Measurements from ENCODE around the gene JMJD1C.

JMJD1C gene

GRCh38 chr10:63318491-63318890 is 147.3 kb downstream of the JMJD1C start:
- no peak overlapping the region for H3K4me2 ChIP-seq (ENCODE audit: low read depth, low read length, poor library complexity, severe bottlenecking)
- H3K4me3 ChIP-seq (ENCODE audit: insufficient read depth, low read length, poor library complexity, severe bottlenecking): no peak overlapping the region
- no peaks in the 10 kb centered on the region for H3K79me2 ChIP-seq (ENCODE audit: insufficient read depth, low read length)
- H3K9ac ChIP-seq (ENCODE audit: low read length): no peak overlapping the region
- H3K36me3 ChIP-seq (ENCODE audit: low read length): 0 out of 2 replicates have a peak, but pooled peaks cover 2% of the 10 kb centered on the region
- TF ChIP-seq EZH2phosphoT487 (conservative IDR thresholded peaks at IDR 0.05; ENCODE audit: low read length): no peak
- TF ChIP-seq, protein P1, sequence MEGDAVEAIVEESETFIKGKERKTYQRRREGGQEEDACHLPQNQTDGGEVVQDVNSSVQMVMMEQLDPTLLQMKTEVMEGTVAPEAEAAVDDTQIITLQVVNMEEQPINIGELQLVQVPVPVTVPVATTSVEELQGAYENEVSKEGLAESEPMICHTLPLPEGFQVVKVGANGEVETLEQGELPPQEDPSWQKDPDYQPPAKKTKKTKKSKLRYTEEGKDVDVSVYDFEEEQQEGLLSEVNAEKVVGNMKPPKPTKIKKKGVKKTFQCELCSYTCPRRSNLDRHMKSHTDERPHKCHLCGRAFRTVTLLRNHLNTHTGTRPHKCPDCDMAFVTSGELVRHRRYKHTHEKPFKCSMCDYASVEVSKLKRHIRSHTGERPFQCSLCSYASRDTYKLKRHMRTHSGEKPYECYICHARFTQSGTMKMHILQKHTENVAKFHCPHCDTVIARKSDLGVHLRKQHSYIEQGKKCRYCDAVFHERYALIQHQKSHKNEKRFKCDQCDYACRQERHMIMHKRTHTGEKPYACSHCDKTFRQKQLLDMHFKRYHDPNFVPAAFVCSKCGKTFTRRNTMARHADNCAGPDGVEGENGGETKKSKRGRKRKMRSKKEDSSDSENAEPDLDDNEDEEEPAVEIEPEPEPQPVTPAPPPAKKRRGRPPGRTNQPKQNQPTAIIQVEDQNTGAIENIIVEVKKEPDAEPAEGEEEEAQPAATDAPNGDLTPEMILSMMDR (IDR thresholded peaks at IDR 0.05; ENCODE audit: insufficient read depth, low read length, poor library complexity, severe bottlenecking): no peak
- no peaks in the 10 kb centered on the region for H4K20me1 ChIP-seq (ENCODE audit: low read depth, low read length)
- H3K27ac ChIP-seq (ENCODE audit: low read depth, low read length): no peak overlapping the region
- no peaks in the 10 kb centered on the region for H3F3A ChIP-seq (ENCODE audit: insufficient read depth)
- no peaks in the 10 kb centered on the region for H3K9me3 ChIP-seq (ENCODE audit: insufficient read depth, low read length)
- no peaks in the 10 kb centered on the region for H3K27me3 ChIP-seq (ENCODE audit: low read length)
- no peak overlapping the region for H2AFZ ChIP-seq (ENCODE audit: low read depth, low read length, severe bottlenecking)
- H3K9me2 ChIP-seq (replicated peaks; ENCODE audit: insufficient read depth, low read length): no peaks in the 10 kb centered on the region

DNA sequence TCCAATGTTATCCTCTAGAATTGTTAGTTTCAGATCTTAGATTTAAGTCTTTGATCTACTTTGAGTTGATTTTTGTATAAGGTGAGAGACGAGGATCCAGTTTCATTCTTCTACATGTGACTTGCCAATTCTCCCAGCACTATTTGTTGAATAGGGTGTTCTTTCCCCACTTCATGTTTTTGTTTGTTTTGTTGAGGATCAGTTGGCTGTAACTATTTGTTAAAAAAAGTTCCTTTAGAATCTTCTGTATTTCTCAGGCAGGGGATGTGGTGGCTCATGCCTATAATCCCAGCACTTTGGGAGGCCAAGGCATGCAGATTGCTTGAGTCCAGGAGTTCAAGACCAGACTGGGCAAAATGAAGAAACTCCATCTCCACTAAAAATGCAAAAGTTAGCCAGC is 151.8 kb downstream of the JMJD1C start:
- H3K4me3 ChIP-seq (ENCODE audit: insufficient read depth, low read length, poor library complexity, severe bottlenecking): no peak overlapping the region
- no peak overlapping the region for H3K27ac ChIP-seq (ENCODE audit: low read depth, low read length)
- no peak overlapping the region for H2AFZ ChIP-seq (ENCODE audit: low read depth, low read length, severe bottlenecking)
- no peaks in the 10 kb centered on the region for H3K9me2 ChIP-seq (replicated peaks; ENCODE audit: insufficient read depth, low read length)
- H3K27me3 ChIP-seq (ENCODE audit: low read length): no peaks in the 10 kb centered on the region
- no peaks in the 10 kb centered on the region for H3K36me3 ChIP-seq (ENCODE audit: low read length)
- H4K20me1 ChIP-seq (ENCODE audit: low read depth, low read length): no peaks in the 10 kb centered on the region
- no peaks in the 10 kb centered on the region; the same call in 1 of the 2 replicates for H3K79me2 ChIP-seq (ENCODE audit: insufficient read depth, low read length)
- H3K4me2 ChIP-seq (ENCODE audit: low read depth, low read length, poor library complexity, severe bottlenecking): no peak overlapping the region
- TF ChIP-seq, protein P1 (IDR thresholded peaks at IDR 0.05; ENCODE audit: insufficient read depth, low read length, poor library complexity, severe bottlenecking): no peak
- TF ChIP-seq EZH2phosphoT487 (conservative IDR thresholded peaks at IDR 0.05; ENCODE audit: low read length): no peak
- H3K9ac ChIP-seq (ENCODE audit: low read length): no peak overlapping the region
- no peaks in the 10 kb centered on the region; the same call in 1 of the 2 replicates for H3F3A ChIP-seq (ENCODE audit: insufficient read depth)
- no peaks in the 10 kb centered on the region for H3K9me3 ChIP-seq (ENCODE audit: insufficient read depth, low read length)

DNA sequence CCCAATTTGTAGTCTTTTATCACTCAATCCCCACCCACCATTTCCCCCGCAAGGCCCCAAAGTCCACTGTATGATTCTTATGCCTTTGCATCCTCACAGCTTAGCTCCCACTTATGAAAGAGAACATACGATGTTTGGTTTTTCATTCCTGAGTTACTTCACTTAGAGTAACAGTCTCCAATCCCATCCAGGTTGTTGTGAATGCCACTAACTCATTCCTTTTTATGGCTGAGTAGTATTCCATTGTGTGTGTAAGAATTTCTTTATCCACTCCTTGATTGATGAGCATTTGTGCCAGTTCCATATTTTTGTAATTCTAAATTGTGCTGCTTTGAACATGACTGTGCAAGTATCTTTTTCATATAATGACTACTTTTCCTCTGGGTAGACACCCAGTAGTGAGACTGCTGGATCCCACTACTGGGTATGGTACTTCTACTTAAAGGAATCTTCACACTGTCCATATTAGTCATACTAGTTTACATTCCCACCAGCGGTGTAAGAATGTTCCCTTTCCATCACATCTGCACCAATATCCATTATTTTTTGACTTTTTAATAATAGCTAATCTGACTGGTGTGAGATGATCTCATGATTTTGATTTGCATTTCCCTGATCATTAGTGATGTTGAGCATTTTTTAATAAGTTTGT is 152.6 kb downstream of the JMJD1C start:
- Histone ChIP-seq H3K27me3 (ENCODE audit: low read length) (no peaks in the 10 kb centered on the region), H3K9me3 (ENCODE audit: insufficient read depth, low read length) (no peaks in the 10 kb centered on the region), H3K4me3 (ENCODE audit: insufficient read depth, low read length, poor library complexity, severe bottlenecking) (no peak overlapping the region), H2AFZ (ENCODE audit: low read depth, low read length, severe bottlenecking) (no peak overlapping the region), H4K20me1 (ENCODE audit: low read depth, low read length) (no peaks in the 10 kb centered on the region), H3F3A (ENCODE audit: insufficient read depth) (no peaks in the 10 kb centered on the region; the same call in 1 of the 2 replicates), H3K36me3 (ENCODE audit: low read length) (no peaks in the 10 kb centered on the region), H3K4me2 (ENCODE audit: low read depth, low read length, poor library complexity, severe bottlenecking) (no peak overlapping the region), H3K79me2 (ENCODE audit: insufficient read depth, low read length) (peaks cover 3% of the 10 kb centered on the region; the same call in 1 of the 2 replicates), H3K9ac (ENCODE audit: low read length) (no peak overlapping the region), H3K9me2 (replicated peaks; ENCODE audit: insufficient read depth, low read length) (no peaks in the 10 kb centered on the region), H3K27ac (ENCODE audit: low read depth, low read length) (no peak overlapping the region)
- no peak for TF ChIP-seq EZH2phosphoT487 (conservative IDR thresholded peaks at IDR 0.05; ENCODE audit: low read length)
- TF ChIP-seq, protein P1 (IDR thresholded peaks at IDR 0.05; ENCODE audit: insufficient read depth, low read length, poor library complexity, severe bottlenecking): no peak

Measured in SU-DHL-6 (cell line).